NCI-H524 treated with DMSO at 0.1 percent for 48 hours (cell line): ENCODE measurements around the gene TFAP2B.

Experiments used
- DNase-seq: peaks from one replicate; lab custom pipeline; 2025; lab: John Stamatoyannopoulos, UW

Gene TFAP2B

GRCh38 chr6:50848989-50849795 lies 30.5 kb downstream of the TFAP2B start:
- no peak for DNase-seq

GRCh38 chr6:50849796-50850180 lies 31.1 kb downstream of the TFAP2B start:
- no peak for DNase-seq

- no peak for DNase-seq
Measured at GRCh38 chr6:50850223-50851048, 31.8 kb downstream of the TFAP2B start.

DNA sequence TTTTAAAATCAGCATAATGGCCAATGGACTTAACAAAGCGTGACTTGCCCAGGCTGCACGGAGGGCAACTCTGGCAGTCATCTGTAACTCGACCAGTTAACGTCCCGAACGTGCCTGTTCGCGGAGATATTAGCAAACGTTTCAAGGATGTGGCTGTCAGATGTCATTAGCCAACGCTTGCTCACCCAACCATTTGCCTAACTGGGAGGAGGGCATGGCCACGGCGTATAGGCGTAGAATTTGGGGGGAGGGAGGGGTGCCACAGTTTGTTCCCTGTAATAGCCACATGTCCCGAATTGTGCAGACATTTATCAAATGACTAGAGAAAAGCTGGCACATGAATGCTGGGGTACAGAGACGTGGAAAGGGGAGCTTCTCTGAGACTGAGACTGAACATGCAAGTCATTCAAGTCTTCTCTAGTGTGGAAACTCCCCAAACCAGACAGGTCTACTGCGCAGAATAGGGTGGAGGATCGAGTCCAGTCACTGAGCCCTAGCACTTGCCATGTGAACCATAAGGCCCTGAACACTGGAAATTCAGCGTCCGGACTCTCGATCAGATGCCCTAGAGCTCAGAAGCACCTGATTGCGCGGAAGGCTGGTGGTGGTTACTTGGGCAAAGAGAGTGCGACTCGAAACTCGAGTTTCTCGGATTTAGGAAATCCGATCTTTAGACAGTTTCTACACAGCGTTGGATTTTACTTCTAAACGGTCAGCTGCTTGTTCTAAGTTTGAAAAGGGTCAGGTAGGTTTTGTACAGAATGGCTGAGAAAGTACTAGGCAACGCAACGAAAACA lies 32.6 kb downstream of the TFAP2B start:
- no peak for DNase-seq

DNA sequence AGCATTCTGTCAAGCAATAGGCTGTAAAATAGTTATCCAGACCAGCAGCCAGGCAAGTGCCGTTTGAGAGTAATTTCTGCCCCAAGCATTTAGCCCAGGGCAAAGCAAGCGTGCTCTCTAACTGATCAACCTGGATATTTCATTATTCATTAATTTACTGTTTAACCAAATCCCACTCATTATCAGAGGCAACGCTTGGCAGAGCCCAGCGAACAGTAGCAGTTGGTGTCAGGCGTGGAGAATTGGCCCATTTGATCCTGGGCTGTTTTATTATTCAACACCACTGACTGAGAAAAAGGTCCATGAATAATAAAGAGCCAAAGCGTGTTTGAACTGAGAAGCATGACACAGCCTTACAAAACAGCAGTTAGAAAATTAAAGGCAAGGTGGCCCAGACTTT lies 35.3 kb downstream of the TFAP2B start:
- DNase-seq = no peak

GRCh38 chr6:50861692-50862091 lies 43.0 kb downstream of the TFAP2B start:
- DNase-seq = no peak

- DNase-seq = no peak
Measured at GRCh38 chr6:50862176-50862575, 43.5 kb downstream of the TFAP2B start.

GRCh38 chr6:50864601-50865000 lies 45.9 kb downstream of the TFAP2B start:
- no peak for DNase-seq

GRCh38 chr6:50868466-50868865 lies 49.8 kb downstream of the TFAP2B start:
- no peak for DNase-seq

DNA sequence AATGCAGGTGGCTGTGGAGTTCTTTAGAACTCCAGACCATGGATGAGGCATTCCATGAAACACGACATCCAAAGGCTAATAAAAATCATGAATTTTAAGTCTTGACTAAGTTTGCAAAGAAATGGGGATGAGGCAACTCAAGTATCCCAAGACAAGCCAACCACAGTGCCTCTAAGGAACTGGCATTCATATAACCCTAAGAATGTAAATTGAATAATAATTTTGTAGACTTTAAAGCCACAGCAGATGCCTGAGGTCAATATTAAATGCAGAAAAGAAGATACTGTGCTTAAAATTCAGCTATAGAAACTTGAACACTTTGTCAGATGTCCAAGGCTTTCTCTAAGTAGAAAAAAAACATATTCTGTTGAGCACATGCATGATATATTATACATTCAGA lies 54.5 kb downstream of the TFAP2B start:
- no peak for DNase-seq

- DNase-seq = no peak
Measured at GRCh38 chr6:50884364-50884763, 65.7 kb downstream of the TFAP2B start.

DNA sequence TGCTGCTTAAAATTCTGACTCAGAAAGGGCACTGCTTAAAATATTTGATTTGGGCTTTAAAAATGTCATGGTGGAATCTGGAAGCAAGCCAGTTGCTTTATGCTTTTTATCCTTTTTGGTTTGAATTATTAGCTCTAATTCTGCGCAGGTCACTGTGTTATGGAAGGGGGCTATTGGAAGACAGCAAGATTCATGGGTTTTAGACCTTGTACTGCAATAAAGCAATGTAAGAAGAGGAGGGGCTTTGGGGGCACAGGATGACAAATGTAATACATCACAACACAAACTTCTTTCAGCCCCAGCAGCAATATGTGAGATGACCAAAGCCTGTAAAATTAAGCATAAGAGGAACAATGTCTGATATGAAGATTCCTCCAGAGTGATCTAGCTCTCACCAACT lies 68.4 kb downstream of the TFAP2B start:
- no peak for DNase-seq

GRCh38 chr6:50889497-50889896 lies 70.8 kb downstream of the TFAP2B start:
- no peak for DNase-seq

DNA sequence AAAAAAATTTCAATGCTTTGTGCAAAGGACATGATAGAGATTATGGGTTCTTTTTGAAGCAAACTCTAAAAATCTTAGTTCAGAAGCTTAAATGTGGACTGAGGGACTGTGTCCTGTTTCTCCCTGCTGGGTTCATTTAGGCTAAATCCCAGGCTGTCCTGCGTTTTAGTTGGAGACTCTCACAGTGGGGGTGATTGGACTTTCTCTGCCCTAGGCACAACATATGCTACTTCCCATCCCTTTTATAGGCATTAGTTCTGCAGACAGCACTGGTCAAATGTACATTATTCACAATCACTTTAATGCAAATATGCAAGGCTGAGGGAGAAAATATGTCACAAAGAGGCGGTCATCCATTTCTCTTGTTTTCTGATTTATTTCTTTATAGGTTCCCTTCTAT lies 71.3 kb downstream of the TFAP2B start:
- no peak for DNase-seq

DNA sequence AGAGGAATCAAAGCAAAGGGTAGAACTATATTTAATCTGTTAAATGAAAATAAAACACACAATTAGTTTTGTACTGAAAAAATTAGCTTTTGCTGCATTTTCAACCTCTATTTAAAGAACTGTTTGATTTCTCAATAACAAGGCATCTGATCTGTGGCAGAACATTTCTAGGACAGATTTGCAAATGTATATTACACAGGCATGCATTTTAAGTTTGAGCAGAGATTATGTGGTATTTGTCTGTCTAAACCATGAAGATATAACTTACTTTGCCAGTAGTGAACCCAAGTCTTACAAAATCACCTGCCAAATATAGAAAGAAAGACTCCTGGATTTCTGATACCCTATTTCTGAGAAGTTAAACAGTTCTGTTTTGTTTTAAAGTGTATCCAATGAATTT lies 71.9 kb downstream of the TFAP2B start:
- DNase-seq = no peak

- no peak for DNase-seq
Measured at GRCh38 chr6:50891290-50891689, 72.6 kb downstream of the TFAP2B start.
